Measurements from ENCODE around the gene GPR180.
A peak's percentile ranks its signal among the peaks of the same experiment; 100 is the strongest.

GPR180 gene

GRCh38 chr13:94601446-94602431 lies at the start of gene GPR180:
TSS of gene GPR180 (plus strand) at chr13:94601857. CDS start at chr13:94601928, 71 bp downstream.
- peak within 1 kb of the TSS; percentile 82 for H3K4me3 ChIP-seq (ENCODE audit: low read depth, low read length)
- peak; percentile 99 for DNase-seq (ENCODE audit: low read depth)
- TF ChIP-seq POLR2A (IDR thresholded peaks at IDR 0.05; ENCODE audit: extremely low read depth, insufficient read length), result peak; percentile 68
- peak; percentile 48 for TF ChIP-seq MYC (IDR thresholded peaks at IDR 0.05; ENCODE audit: low read depth, low read length)
- peak; percentile 93 for TF ChIP-seq MAX (IDR thresholded peaks at IDR 0.05; ENCODE audit: low read depth, low read length)
- TF ChIP-seq CTCF (IDR thresholded peaks at IDR 0.05; ENCODE audit: low read depth, low read length), result no peak

GRCh38 chr13:94552095-94552494 lies 49.6 kb upstream of the GPR180 start:
- no peak overlapping the region for H3K4me3 ChIP-seq (ENCODE audit: low read depth, low read length)
- DNase-seq (ENCODE audit: low read depth), result no peak
- TF ChIP-seq CTCF (IDR thresholded peaks at IDR 0.05; ENCODE audit: low read depth, low read length) (no peak), MAX (IDR thresholded peaks at IDR 0.05; ENCODE audit: low read depth, low read length) (no peak), POLR2A (IDR thresholded peaks at IDR 0.05; ENCODE audit: extremely low read depth, insufficient read length) (no peak), MYC (IDR thresholded peaks at IDR 0.05; ENCODE audit: low read depth, low read length) (no peak)

GRCh38 chr13:94553766-94554165 lies 47.9 kb upstream of the GPR180 start:
- TF ChIP-seq MYC (IDR thresholded peaks at IDR 0.05; ENCODE audit: low read depth, low read length), result no peak
- no peak for TF ChIP-seq MAX (IDR thresholded peaks at IDR 0.05; ENCODE audit: low read depth, low read length)
- TF ChIP-seq CTCF (IDR thresholded peaks at IDR 0.05; ENCODE audit: low read depth, low read length), result no peak
- no peak for TF ChIP-seq POLR2A (IDR thresholded peaks at IDR 0.05; ENCODE audit: extremely low read depth, insufficient read length)

GRCh38 chr13:94556041-94556440 lies 45.6 kb upstream of the GPR180 start:
- TF ChIP-seq MAX (IDR thresholded peaks at IDR 0.05; ENCODE audit: low read depth, low read length), result no peak
- TF ChIP-seq CTCF (IDR thresholded peaks at IDR 0.05; ENCODE audit: low read depth, low read length), result no peak
- no peak for TF ChIP-seq MYC (IDR thresholded peaks at IDR 0.05; ENCODE audit: low read depth, low read length)
- no peak for TF ChIP-seq POLR2A (IDR thresholded peaks at IDR 0.05; ENCODE audit: extremely low read depth, insufficient read length)
- no peak overlapping the region for H3K4me3 ChIP-seq (ENCODE audit: low read depth, low read length)
- no peak for DNase-seq (ENCODE audit: low read depth)

More at GRCh38 chr13:94553766-94554165, 47.9 kb upstream of the GPR180 start:
- no peak overlapping the region for H3K4me3 ChIP-seq (ENCODE audit: low read depth, low read length)
- no peak for DNase-seq (ENCODE audit: low read depth)

- TF ChIP-seq POLR2A (IDR thresholded peaks at IDR 0.05; ENCODE audit: extremely low read depth, insufficient read length) (no peak), MAX (IDR thresholded peaks at IDR 0.05; ENCODE audit: low read depth, low read length) (no peak), MYC (IDR thresholded peaks at IDR 0.05; ENCODE audit: low read depth, low read length) (no peak), CTCF (IDR thresholded peaks at IDR 0.05; ENCODE audit: low read depth, low read length) (no peak)
- H3K4me3 ChIP-seq (ENCODE audit: low read depth, low read length), result no peak overlapping the region
- DNase-seq (ENCODE audit: low read depth), result no peak
Measured at GRCh38 chr13:94556621-94557020, 45.0 kb upstream of the GPR180 start.

All from NB4 (cell line).